Activated T-helper 2 cell treated with anti-CD3 and anti-CD28 coated beads, Interferon-gamma antibody, Interleukin-2, Interleukin-4, amounts not matched to agents 10 μg/mL and 5 μg/mL and 100 μg/mL, durations not matched to agents 14 hours and 24 hours and 36 hours (primary cell): ENCODE results near the gene VPS35. TPM values are rescaled to one million over a fixed set of nuclear protein-coding genes. Genes with fewer than 3 reads are reported as not detected.

Experiments used
- DNase-seq: peaks from one replicate; pipeline ENCODE4 v3.0.0; 2021; ENCODE audit warnings: low spot score
- H3K27ac Mint-ChIP-seq: one replicate; pipeline ENCODE4 v1.8.0; 2021; ENCODE audit warnings: mixed read lengths
- H3K27me3 Mint-ChIP-seq: one replicate; pipeline ENCODE4 v1.8.0; 2021; ENCODE audit warnings: low read depth, mixed read lengths
- H3K36me3 Mint-ChIP-seq: one replicate; pipeline ENCODE4 v1.8.0; 2021; ENCODE audit warnings: low read depth, mixed read lengths
- H3K4me1 Mint-ChIP-seq: one replicate; pipeline ENCODE4 v1.8.0; 2021; ENCODE audit warnings: low read depth, mixed read lengths
- H3K4me3 Mint-ChIP-seq: one replicate; pipeline ENCODE4 v1.8.0; 2021; ENCODE audit warnings: low read depth, mild to moderate bottlenecking, moderate library complexity, mixed read lengths
- H3K9me3 Mint-ChIP-seq: one replicate; pipeline ENCODE4 v1.8.0; 2021; ENCODE audit warnings: mixed read lengths
- intact Hi-C: fragments of 100-400 bp; cut with micrococcal nuclease; formaldehyde crosslinking; loops from one replicate; pipeline ENCODE4 v1.15.1; 2023
- total RNA-seq: library from RNA; stranded (reverse); gene quantifications from 2 replicates; pipeline ENCODE4 v1.2.3, GENCODE V29; 2022

VPS35 gene
- 90.4 and 90.5 TPM in 2 replicates for total RNA-seq

GRCh38 chr16:46688654-46689364 is at the start of gene VPS35:
Gene VPS35 (minus strand): TSS chr16:46689178. CDS start chr16:46689133, 45 bp downstream.
- Mint-ChIP-seq H3K27me3 (no peaks in the 10 kb centered on the region), H3K4me1 (peaks cover 46% of the 10 kb centered on the region), H3K36me3 (peaks cover 22% of the 10 kb centered on the region), H3K9me3 (no peaks in the 10 kb centered on the region), H3K4me3 (no peak within 1 kb of the TSS), H3K27ac (no peak within 1 kb of the TSS)
- intact Hi-C loops: loop anchor here (1.0 to 5.0 kb wide), 5 partner anchors 67 to 773 kb away; partner anchors contain the start of genes C16orf87, DNAJA2, GPT2 and ITFG1
- DNase-seq: peak; percentile 99

- H3K4me3 Mint-ChIP-seq: no peak overlapping the region
- no peaks in the 10 kb centered on the region for H3K36me3 Mint-ChIP-seq
- H3K4me1 Mint-ChIP-seq: no peaks in the 10 kb centered on the region
- H3K9me3 Mint-ChIP-seq: no peaks in the 10 kb centered on the region
- H3K27ac Mint-ChIP-seq: no peak overlapping the region
- no peaks in the 10 kb centered on the region for H3K27me3 Mint-ChIP-seq
- no peak for DNase-seq
- intact Hi-C loops: no loop called here
Observed at GRCh38 chr16:46737621-46738214, 48.7 kb upstream of the VPS35 start.

GRCh38 chr16:46736695-46737094 is 47.7 kb upstream of the VPS35 start:
- Mint-ChIP-seq H3K9me3 (no peaks in the 10 kb centered on the region), H3K4me1 (no peaks in the 10 kb centered on the region), H3K27me3 (no peaks in the 10 kb centered on the region), H3K4me3 (no peak overlapping the region), H3K36me3 (no peaks in the 10 kb centered on the region), H3K27ac (no peak overlapping the region)
- intact Hi-C loops: no loop called here
- DNase-seq: no peak

GRCh38 chr16:46733319-46733830 is 44.4 kb upstream of the VPS35 start:
- no peaks in the 10 kb centered on the region for H3K27me3 Mint-ChIP-seq

GRCh38 chr16:46732561-46732960 is 43.6 kb upstream of the VPS35 start:
- intact Hi-C loops: no loop called here
- DNase-seq: no peak

More at GRCh38 chr16:46733319-46733830, 44.4 kb upstream of the VPS35 start:
- H3K27ac Mint-ChIP-seq: no peak overlapping the region
- H3K36me3 Mint-ChIP-seq: no peaks in the 10 kb centered on the region
- intact Hi-C loops: no loop called here
- no peaks in the 10 kb centered on the region for H3K9me3 Mint-ChIP-seq
- no peak for DNase-seq
- no peaks in the 10 kb centered on the region for H3K4me1 Mint-ChIP-seq
- H3K4me3 Mint-ChIP-seq: no peak overlapping the region

GRCh38 chr16:46731691-46732555 is 42.9 kb upstream of the VPS35 start:
- no peak overlapping the region for H3K4me3 Mint-ChIP-seq
- H3K27ac Mint-ChIP-seq: no peak overlapping the region
- H3K27me3 Mint-ChIP-seq: no peaks in the 10 kb centered on the region
- intact Hi-C loops: no loop called here
- H3K4me1 Mint-ChIP-seq: no peaks in the 10 kb centered on the region
- H3K36me3 Mint-ChIP-seq: no peaks in the 10 kb centered on the region
- no peak for DNase-seq
- H3K9me3 Mint-ChIP-seq: no peaks in the 10 kb centered on the region

More at GRCh38 chr16:46732561-46732960, 43.6 kb upstream of the VPS35 start:
- no peaks in the 10 kb centered on the region for H3K27me3 Mint-ChIP-seq
- H3K9me3 Mint-ChIP-seq: no peaks in the 10 kb centered on the region
- no peaks in the 10 kb centered on the region for H3K36me3 Mint-ChIP-seq
- H3K27ac Mint-ChIP-seq: no peak overlapping the region
- H3K4me3 Mint-ChIP-seq: no peak overlapping the region
- H3K4me1 Mint-ChIP-seq: no peaks in the 10 kb centered on the region

GRCh38 chr16:46730801-46731690 is 42.1 kb upstream of the VPS35 start:
- Mint-ChIP-seq H3K27ac (no peak overlapping the region), H3K9me3 (no peaks in the 10 kb centered on the region), H3K4me1 (no peaks in the 10 kb centered on the region), H3K4me3 (no peak overlapping the region), H3K27me3 (no peaks in the 10 kb centered on the region), H3K36me3 (no peaks in the 10 kb centered on the region)
- intact Hi-C loops: no loop called here
- no peak for DNase-seq

GRCh38 chr16:46730126-46730525 is 41.1 kb upstream of the VPS35 start:
- Mint-ChIP-seq H3K4me3 (no peak overlapping the region), H3K27ac (no peak overlapping the region), H3K36me3 (no peaks in the 10 kb centered on the region), H3K9me3 (no peaks in the 10 kb centered on the region), H3K4me1 (no peaks in the 10 kb centered on the region), H3K27me3 (peaks cover 3% of the 10 kb centered on the region)
- no peak for DNase-seq
- intact Hi-C loops: no loop called here

GRCh38 chr16:46729326-46729995 is 40.5 kb upstream of the VPS35 start:
- peaks cover 2% of the 10 kb centered on the region for H3K9me3 Mint-ChIP-seq

GRCh38 chr16:46728806-46729205 is 39.8 kb upstream of the VPS35 start:
- Mint-ChIP-seq H3K4me3 (no peak overlapping the region), H3K27ac (no peak overlapping the region), H3K36me3 (no peaks in the 10 kb centered on the region), H3K4me1 (no peaks in the 10 kb centered on the region), H3K9me3 (peaks cover 3% of the 10 kb centered on the region), H3K27me3 (peaks cover 5% of the 10 kb centered on the region)
- intact Hi-C loops: no loop called here
- no peak for DNase-seq

More at GRCh38 chr16:46729326-46729995, 40.5 kb upstream of the VPS35 start:
- intact Hi-C loops: no loop called here
- no peaks in the 10 kb centered on the region for H3K4me1 Mint-ChIP-seq
- H3K36me3 Mint-ChIP-seq: no peaks in the 10 kb centered on the region
- DNase-seq: no peak
- H3K27ac Mint-ChIP-seq: no peak overlapping the region
- H3K4me3 Mint-ChIP-seq: no peak overlapping the region
- peaks cover 5% of the 10 kb centered on the region for H3K27me3 Mint-ChIP-seq

GRCh38 chr16:46727630-46728029 is 38.7 kb upstream of the VPS35 start:
- intact Hi-C loops: no loop called here
- Mint-ChIP-seq H3K36me3 (no peaks in the 10 kb centered on the region), H3K4me3 (no peak overlapping the region), H3K27me3 (peaks cover 5% of the 10 kb centered on the region), H3K27ac (no peak overlapping the region), H3K4me1 (no peaks in the 10 kb centered on the region), H3K9me3 (peaks cover 3% of the 10 kb centered on the region)
- DNase-seq: no peak
